ENCODE measurements around the gene C17orf67.
"Not testable (repeated sequence)": the region's sequence is repeated elsewhere in the genome, so short reads cannot be mapped to it uniquely, and the experiment has no call there.

C17orf67 gene

GRCh38 chr17:56779898-56780777, 53.6 kb downstream of the C17orf67 start:
- Mint-ChIP-seq H3K4me3 (peak overlapping the region; percentile 82), H3K27ac (peak overlapping the region; percentile 83), H3K36me3 (ENCODE audit: low read depth) (no peaks in the 10 kb centered on the region), H3K4me1 (ENCODE audit: low read depth) (peaks cover 33% of the 10 kb centered on the region), H3K9me3 (no peaks in the 10 kb centered on the region), H3K27me3 (peaks cover 7% of the 10 kb centered on the region)

- Mint-ChIP-seq H3K36me3 (ENCODE audit: low read depth) (no peaks in the 10 kb centered on the region), H3K27ac (peak overlapping the region; percentile 83), H3K4me1 (ENCODE audit: low read depth) (peaks cover 30% of the 10 kb centered on the region), H3K4me3 (peak overlapping the region; percentile 82), H3K27me3 (peaks cover 7% of the 10 kb centered on the region), H3K9me3 (no peaks in the 10 kb centered on the region)
Measured at GRCh38 chr17:56779322-56779721, 54.4 kb downstream of the C17orf67 start.

- H3K4me3 Mint-ChIP-seq, result peak overlapping the region; percentile 29
- no peaks in the 10 kb centered on the region for H3K9me3 Mint-ChIP-seq
- no peak overlapping the region for H3K27ac Mint-ChIP-seq
- no peaks in the 10 kb centered on the region for H3K36me3 Mint-ChIP-seq (ENCODE audit: low read depth)
- peaks cover 7% of the 10 kb centered on the region for H3K27me3 Mint-ChIP-seq
- peaks cover 30% of the 10 kb centered on the region for H3K4me1 Mint-ChIP-seq (ENCODE audit: low read depth)
Measured at GRCh38 chr17:56778898-56779297, 54.8 kb downstream of the C17orf67 start.

- H3K36me3 Mint-ChIP-seq (ENCODE audit: low read depth), result no peaks in the 10 kb centered on the region
- H3K27me3 Mint-ChIP-seq, result peaks cover 7% of the 10 kb centered on the region
- H3K4me3 Mint-ChIP-seq, result no peak overlapping the region
- H3K27ac Mint-ChIP-seq, result no peak overlapping the region
- peaks cover 27% of the 10 kb centered on the region for H3K4me1 Mint-ChIP-seq (ENCODE audit: low read depth)
- no peaks in the 10 kb centered on the region for H3K9me3 Mint-ChIP-seq
Measured at GRCh38 chr17:56777859-56778258, 55.9 kb downstream of the C17orf67 start.

- Mint-ChIP-seq H3K9me3 (no peaks in the 10 kb centered on the region), H3K27me3 (no peaks in the 10 kb centered on the region), H3K36me3 (ENCODE audit: low read depth) (no peaks in the 10 kb centered on the region), H3K27ac (no peak overlapping the region), H3K4me1 (ENCODE audit: low read depth) (peaks cover 10% of the 10 kb centered on the region), H3K4me3 (no peak overlapping the region)
Measured at GRCh38 chr17:56774650-56775049, 59.1 kb downstream of the C17orf67 start.

- H3K4me1 Mint-ChIP-seq (ENCODE audit: low read depth), result no peaks in the 10 kb centered on the region
Measured at GRCh38 chr17:56773124-56773523, 60.6 kb downstream of the C17orf67 start.

GRCh38 chr17:56772442-56772841, 61.3 kb downstream of the C17orf67 start:
- H3K4me1 Mint-ChIP-seq (ENCODE audit: low read depth), result no peaks in the 10 kb centered on the region
- no peak overlapping the region for H3K4me3 Mint-ChIP-seq
- no peaks in the 10 kb centered on the region for H3K36me3 Mint-ChIP-seq (ENCODE audit: low read depth)
- no peaks in the 10 kb centered on the region for H3K9me3 Mint-ChIP-seq
- no peak overlapping the region for H3K27ac Mint-ChIP-seq
- H3K27me3 Mint-ChIP-seq, result no peaks in the 10 kb centered on the region

More at GRCh38 chr17:56773124-56773523, 60.6 kb downstream of the C17orf67 start:
- H3K27me3 Mint-ChIP-seq, result no peaks in the 10 kb centered on the region
- H3K9me3 Mint-ChIP-seq, result no peaks in the 10 kb centered on the region
- no peaks in the 10 kb centered on the region for H3K36me3 Mint-ChIP-seq (ENCODE audit: low read depth)
- H3K27ac Mint-ChIP-seq, result no peak overlapping the region
- no peak overlapping the region for H3K4me3 Mint-ChIP-seq

- H3K4me1 Mint-ChIP-seq (ENCODE audit: low read depth), result no peaks in the 10 kb centered on the region
- no peaks in the 10 kb centered on the region for H3K27me3 Mint-ChIP-seq
- H3K9me3 Mint-ChIP-seq, result no peaks in the 10 kb centered on the region
- H3K36me3 Mint-ChIP-seq (ENCODE audit: low read depth), result no peaks in the 10 kb centered on the region
- no peak overlapping the region for H3K4me3 Mint-ChIP-seq
- no peak overlapping the region for H3K27ac Mint-ChIP-seq
Measured at GRCh38 chr17:56771975-56772374, 61.7 kb downstream of the C17orf67 start.

GRCh38 chr17:56771563-56771962, 62.2 kb downstream of the C17orf67 start:
- H3K27me3 Mint-ChIP-seq, result no peaks in the 10 kb centered on the region
- H3K27ac Mint-ChIP-seq, result no peak overlapping the region
- no peak overlapping the region for H3K4me3 Mint-ChIP-seq
- no peaks in the 10 kb centered on the region for H3K9me3 Mint-ChIP-seq
- no peaks in the 10 kb centered on the region for H3K36me3 Mint-ChIP-seq (ENCODE audit: low read depth)
- H3K4me1 Mint-ChIP-seq (ENCODE audit: low read depth), result no peaks in the 10 kb centered on the region

GRCh38 chr17:56770427-56770826, 63.3 kb downstream of the C17orf67 start:
- H3K4me1 Mint-ChIP-seq (ENCODE audit: low read depth), result no peaks in the 10 kb centered on the region
- H3K9me3 Mint-ChIP-seq, result no peaks in the 10 kb centered on the region
- H3K27ac Mint-ChIP-seq, result no peak overlapping the region
- H3K36me3 Mint-ChIP-seq (ENCODE audit: low read depth), result no peaks in the 10 kb centered on the region
- H3K4me3 Mint-ChIP-seq, result no peak overlapping the region
- no peaks in the 10 kb centered on the region for H3K27me3 Mint-ChIP-seq

GRCh38 chr17:56765449-56765848, 68.3 kb downstream of the C17orf67 start:
- no peaks in the 10 kb centered on the region for H3K27me3 Mint-ChIP-seq
- no peak overlapping the region for H3K27ac Mint-ChIP-seq

GRCh38 chr17:56762988-56763387, 70.7 kb downstream of the C17orf67 start:
- H3K4me1 Mint-ChIP-seq (ENCODE audit: low read depth), result peaks cover 22% of the 10 kb centered on the region
- H3K27me3 Mint-ChIP-seq, result no peaks in the 10 kb centered on the region
- H3K9me3 Mint-ChIP-seq, result no peaks in the 10 kb centered on the region
- peak overlapping the region; percentile 20 for H3K4me3 Mint-ChIP-seq
- H3K27ac Mint-ChIP-seq, result peak overlapping the region; percentile 63
- H3K36me3 Mint-ChIP-seq (ENCODE audit: low read depth), result no peaks in the 10 kb centered on the region

More at GRCh38 chr17:56765449-56765848, 68.3 kb downstream of the C17orf67 start:
- Mint-ChIP-seq H3K4me3 (no peak overlapping the region), H3K36me3 (ENCODE audit: low read depth) (no peaks in the 10 kb centered on the region), H3K9me3 (no peaks in the 10 kb centered on the region), H3K4me1 (ENCODE audit: low read depth) (peaks cover 22% of the 10 kb centered on the region)

GRCh38 chr17:56762144-56762543, 71.6 kb downstream of the C17orf67 start:
- Mint-ChIP-seq H3K4me1 (ENCODE audit: low read depth) (peaks cover 22% of the 10 kb centered on the region), H3K27me3 (no peaks in the 10 kb centered on the region), H3K36me3 (ENCODE audit: low read depth) (no peaks in the 10 kb centered on the region), H3K4me3 (no peak overlapping the region), H3K27ac (no peak overlapping the region), H3K9me3 (no peaks in the 10 kb centered on the region)

GRCh38 chr17:56761387-56761786, 72.3 kb downstream of the C17orf67 start:
- Mint-ChIP-seq H3K27me3 (no peaks in the 10 kb centered on the region), H3K27ac (no peak overlapping the region), H3K4me1 (ENCODE audit: low read depth) (peaks cover 28% of the 10 kb centered on the region), H3K9me3 (no peaks in the 10 kb centered on the region), H3K36me3 (ENCODE audit: low read depth) (no peaks in the 10 kb centered on the region), H3K4me3 (no peak overlapping the region)

- H3K4me1 Mint-ChIP-seq (ENCODE audit: low read depth), result peaks cover 32% of the 10 kb centered on the region
- H3K27me3 Mint-ChIP-seq; H3K4me3 Mint-ChIP-seq; H3K9me3 Mint-ChIP-seq; H3K36me3 Mint-ChIP-seq (ENCODE audit: low read depth); H3K27ac Mint-ChIP-seq: not testable (repeated sequence)
Measured at GRCh38 chr17:56757611-56758010, 76.1 kb downstream of the C17orf67 start.

GRCh38 chr17:56756536-56756935, 77.2 kb downstream of the C17orf67 start:
- no peak overlapping the region for H3K27ac Mint-ChIP-seq
- no peaks in the 10 kb centered on the region for H3K27me3 Mint-ChIP-seq
- H3K4me1 Mint-ChIP-seq (ENCODE audit: low read depth), result peaks cover 26% of the 10 kb centered on the region
- H3K9me3 Mint-ChIP-seq, result no peaks in the 10 kb centered on the region
- H3K4me3 Mint-ChIP-seq, result no peak overlapping the region
- no peaks in the 10 kb centered on the region for H3K36me3 Mint-ChIP-seq (ENCODE audit: low read depth)

Data from stimulated activated naive CD8-positive, alpha-beta T cell treated with anti-CD3 and anti-CD28 coated beads, Interleukin-15, Interleukin-2, amounts not matched to agents 100 ng/mL and 50 ng/mL, for 24 hours (primary cell).